Naive thymus-derived CD4-positive, alpha-beta T cell (primary cell): ENCODE measurements around the gene LMTK2. TPM values are rescaled to one million over a fixed set of nuclear protein-coding genes. Genes with fewer than 3 reads are reported as not detected.

ENCODE experiments used
- ATAC-seq: fragments of 150-1000 bp; cut with Tn5 transposase; 2 replicates; pipeline ENCODE4 v1.10.0; 2021; ENCODE audit warnings: mild to moderate bottlenecking, moderate library complexity
- CTCF ChIA-PET: fragments of 350-600 bp; sonication (Branson Sonifier 250); formaldehyde crosslinking; loops from one replicate; lab custom pipeline; 2021; ENCODE audit warnings: antibody characterized with exemption; lab: Charles Lee
- POLR2A ChIA-PET: fragments of 350-600 bp; sonication (Branson Sonifier 250); formaldehyde crosslinking; loops from one replicate; lab custom pipeline; 2021; ENCODE audit warnings: antibody characterized with exemption, inconsistent platforms; lab: Charles Lee
- DNase-seq, 9 donors: peaks; one replicate each; pipeline versions ENCODE4 v3.0.0 to v3.0.0-alpha.2; 2020 to 2022; ENCODE audit warnings: mixed read lengths in 1 of 9
- H3K27ac ChIP-seq: one replicate; pipeline ENCODE4 v1.7.0; 2013; ENCODE audit warnings: mild to moderate bottlenecking, low read depth, low read length, moderate library complexity
- H3K27me3 ChIP-seq, 2 donors: one replicate each; pipeline ENCODE4 v1.7.0; 2013; ENCODE audit warnings: low read length in 2 of 2, mild to moderate bottlenecking in 2 of 2, moderate library complexity in 2 of 2; ENCODE audit not compliant: control insufficient read depth in 2 of 2, insufficient read depth in 2 of 2
- H3K36me3 ChIP-seq, 3 experiments: 1 replicate in 2 of 3; 2 replicates in 1 of 3; pipeline ENCODE4 v1.7.0; 2013; ENCODE audit warnings: low read length in 3 of 3, mild to moderate bottlenecking in 3 of 3, moderate library complexity in 1 of 3; ENCODE audit not compliant: insufficient read depth in 3 of 3, control insufficient read depth in 2 of 3
- H3K4me1 ChIP-seq, 2 donors: one replicate each; pipeline ENCODE4 v1.7.0; 2013; ENCODE audit warnings: low read length in 2 of 2, mild to moderate bottlenecking in 2 of 2, moderate library complexity in 1 of 2; ENCODE audit not compliant: control insufficient read depth in 2 of 2, insufficient read depth in 2 of 2
- H3K4me3 ChIP-seq: 2 replicates; pipeline ENCODE4 v1.7.0; 2013; ENCODE audit warnings: mild to moderate bottlenecking, low read length
- H3K9me3 ChIP-seq, 3 experiments: 1 replicate in 2 of 3; 2 replicates in 1 of 3; pipeline ENCODE4 v1.7.0; 2013; ENCODE audit warnings: low read length in 3 of 3; ENCODE audit not compliant: control insufficient read depth in 2 of 3
- H3K27ac Mint-ChIP-seq, 9 donors: one replicate each; pipeline ENCODE4 v1.8.0; 2020 to 2022; ENCODE audit warnings: mixed read lengths in 9 of 9, mild to moderate bottlenecking in 8 of 9, moderate library complexity in 5 of 9, inconsistent platforms in 2 of 9
- H3K27me3 Mint-ChIP-seq, 5 donors: one replicate each; pipeline ENCODE4 v1.8.0; 2021 to 2022; ENCODE audit warnings: mixed read lengths in 5 of 5, mild to moderate bottlenecking in 1 of 5
- H3K36me3 Mint-ChIP-seq, 5 donors: one replicate each; pipeline ENCODE4 v1.8.0; 2020 to 2022; ENCODE audit warnings: mixed read lengths in 5 of 5, mild to moderate bottlenecking in 3 of 5, inconsistent platforms in 1 of 5
- H3K4me1 Mint-ChIP-seq, 7 donors: one replicate each; pipeline ENCODE4 v1.8.0; 2020 to 2022; ENCODE audit warnings: mixed read lengths in 7 of 7, mild to moderate bottlenecking in 3 of 7, inconsistent platforms in 1 of 7
- H3K4me3 Mint-ChIP-seq, 10 donors: one replicate each; pipeline ENCODE4 v1.8.0; 2020 to 2022; ENCODE audit warnings: mild to moderate bottlenecking in 10 of 10, mixed read lengths in 10 of 10, moderate library complexity in 6 of 10, inconsistent platforms in 2 of 10
- H3K9me3 Mint-ChIP-seq, 11 donors: one replicate each; pipeline ENCODE4 v1.8.0; 2020 to 2022; ENCODE audit warnings: mixed read lengths in 11 of 11, mild to moderate bottlenecking in 4 of 11, inconsistent platforms in 1 of 11, moderate library complexity in 1 of 11
- intact Hi-C, 2 donors: fragments of 100-400 bp; cut with micrococcal nuclease; formaldehyde crosslinking; loops; one replicate each; pipeline ENCODE4 v1.15.1; 2023
- polyA plus RNA-seq, 2 donors: library from polyadenylated mRNA; unstranded; fragments of 300-500 nt; fragmentation: Illumina TruSeq; gene quantifications; one replicate each; pipeline ENCODE4 v1.2.3, GENCODE V29; 2021
- total RNA-seq, 6 experiments: library from RNA in 5 of 6; stranded (reverse) in 5 of 6; gene quantifications; 1 replicate in 5 of 6; 2 replicates in 1 of 6; pipeline ENCODE4 v1.2.3 and lab custom pipeline; 2021 to 2026

The LMTK2 gene
- total and polyA plus RNA-seq, 7 experiments from 2014 or later: 2.2 to 29.1 (median 18.1) TPM

DNA sequence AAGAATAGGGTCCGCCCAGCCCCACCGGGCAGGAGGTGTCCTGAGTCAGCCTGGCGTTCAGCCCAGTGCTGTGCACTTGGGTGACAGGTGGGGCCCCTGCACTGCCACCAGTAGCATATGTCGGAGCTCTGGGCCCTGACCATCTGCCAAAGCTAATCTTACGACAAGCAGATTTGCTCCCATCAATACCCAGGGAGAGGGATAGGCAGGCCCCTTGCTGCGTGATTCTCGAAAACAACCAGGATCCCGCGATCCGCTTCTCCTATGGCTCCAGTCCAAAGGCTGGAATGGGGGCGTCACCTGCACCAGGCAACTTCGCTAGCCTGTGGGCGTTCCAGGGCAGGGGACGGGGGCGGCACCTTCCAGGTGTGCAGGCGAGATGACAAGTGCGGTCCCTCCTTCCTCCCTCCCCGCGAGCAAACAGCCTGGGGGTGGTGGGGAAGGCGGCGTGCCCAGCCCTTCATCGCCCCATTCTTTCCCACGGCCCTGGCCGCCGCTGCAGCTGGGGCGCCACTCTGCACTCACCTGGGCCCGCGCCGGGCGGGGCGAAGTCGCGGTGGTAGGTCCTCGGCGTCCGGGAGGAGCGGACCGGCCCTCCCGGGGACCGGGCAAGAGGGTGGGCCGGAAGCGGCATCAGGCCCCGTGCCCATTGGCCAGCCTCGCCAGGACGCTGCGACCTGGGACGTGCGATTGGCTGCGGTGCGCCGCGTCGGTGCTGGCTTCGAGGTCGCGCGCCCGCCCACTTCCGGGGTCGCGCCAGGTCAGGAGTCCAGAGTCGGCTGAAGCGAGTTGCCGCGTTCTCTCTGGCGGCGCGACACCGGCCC is 145.2 kb downstream of the LMTK2 start, which contains the start of gene TECPR1:
Gene TECPR1 (minus strand): TSS at position 632 of the 824 bp plus-strand sequence. CDS start 6,086 bp downstream, outside the sequence.
- Histone ChIP-seq H3K36me3 (peaks cover 0 to 29% (median 0%) of the 10 kb centered on the region in 3 experiments), H3K27me3 (no peaks in the 10 kb centered on the region), H3K4me3 (peak within 1 kb of the TSS; percentile 91), H3K9me3 (no peaks in the 10 kb centered on the region), H3K4me1 (peaks cover 38 to 40% of the 10 kb centered on the region in 2 donors), H3K27ac (peak within 1 kb of the TSS; percentile 83)
- Mint-ChIP-seq H3K4me1 (peaks cover 41 to 79% (median 64%) of the 10 kb centered on the region in 7 donors), H3K4me3 (peak within 1 kb of the TSS; percentile 88 to 98 (median 94)), H3K27ac (peak within 1 kb of the TSS; percentile 90 to 100 (median 99)), H3K36me3 (peaks cover 5 to 34% (median 21%) of the 10 kb centered on the region in 5 donors), H3K27me3 (no peaks in the 10 kb centered on the region), H3K9me3 (peaks cover 0 to 2% (median 0%) of the 10 kb centered on the region in 11 donors)
- DNase-seq (peak; percentile 81 to 93 (median 89)), ATAC-seq (peak; percentile 90)
- ChIA-PET POLR2A (interaction anchor here (0.6 to 6.7 kb wide), 19 partner anchors 10 to 1322 kb away, joined by 3 to 106 read pairs (median 5); partner anchors contain the start of genes ASNS, BHLHA15, BRI3 and LMTK2), CTCF (interaction anchor here (1.4 kb wide), 2 partner anchors 29 to 49 kb away, joined by 3 to 4 read pairs; no protein-coding TSS in a partner anchor)
- intact Hi-C loops: loop anchor here (1.0 to 5.0 kb wide), 13 partner anchors 11 to 627 kb away; partner anchors contain the start of genes BRI3 (in 2 of the 2), LMTK2 (in 2 of the 2), ASNS (in 1 of the 2) and BAIAP2L1 (in 1 of the 2)

GRCh38 chr7:98252425-98253054 is 145.9 kb downstream of the LMTK2 start:
- DNase-seq (no peak), ATAC-seq (peak; percentile 20)
- no peaks in the 10 kb centered on the region for H3K27me3 ChIP-seq
- POLR2A ChIA-PET: interaction anchor here (0.6 to 6.7 kb wide), 6 partner anchors 9 to 1323 kb away, joined by 3 to 106 read pairs (median 4); partner anchors contain the start of genes BHLHA15 and BRI3
- CTCF ChIA-PET: no interaction called here
- H3K4me3 ChIP-seq: peak overlapping the region; percentile 91
- H3K27ac ChIP-seq: peak overlapping the region; percentile 83
- Mint-ChIP-seq H3K9me3 (peaks cover 0 to 2% (median 0%) of the 10 kb centered on the region in 11 donors), H3K4me3 (peak overlapping the region; percentile 88 to 98 (median 94)), H3K27ac (peak overlapping the region; percentile 90 to 100 (median 99)), H3K36me3 (peaks cover 5 to 38% (median 21%) of the 10 kb centered on the region in 5 donors), H3K4me1 (peaks cover 40 to 73% (median 60%) of the 10 kb centered on the region in 7 donors), H3K27me3 (no peaks in the 10 kb centered on the region)
- peaks cover 35 to 38% of the 10 kb centered on the region in 2 donors for H3K4me1 ChIP-seq
- peaks cover 0 to 33% (median 0%) of the 10 kb centered on the region in 3 experiments for H3K36me3 ChIP-seq
- H3K9me3 ChIP-seq: no peaks in the 10 kb centered on the region
- intact Hi-C loops: loop anchor here (1.0 to 5.0 kb wide), 5 partner anchors 146 to 627 kb away; partner anchors contain the start of genes ASNS (in 1 of the 2) and LMTK2 (in 1 of the 2)

DNA sequence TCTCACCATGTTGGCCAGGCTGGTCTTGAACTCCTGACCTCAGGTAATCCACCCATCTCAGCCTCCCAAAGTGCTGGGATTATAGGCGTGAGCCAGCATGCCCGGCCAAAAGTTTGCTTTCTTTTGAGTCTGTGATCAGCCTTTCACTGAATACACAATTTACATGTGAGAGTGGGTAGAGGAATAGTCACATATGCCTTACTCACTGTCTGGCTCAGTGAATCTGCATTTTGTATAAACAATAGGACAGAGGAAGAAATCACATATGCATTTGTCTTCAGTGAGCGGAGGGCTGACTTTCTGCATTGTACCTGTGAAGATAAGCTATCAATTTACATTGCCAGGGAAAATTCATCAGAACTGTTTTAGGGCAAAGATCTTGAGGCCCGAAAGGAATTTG is 147.9 kb downstream of the LMTK2 start:
- ChIA-PET CTCF (interaction anchor here (1.2 kb wide), 1 partner anchor 12 kb away, joined by 4 read pairs; no protein-coding TSS in a partner anchor), POLR2A (interaction anchor here (0.7 to 6.7 kb wide), 3 partner anchors 13 to 25 kb away, joined by 3 to 106 read pairs (median 5); partner anchors contain the start of gene BRI3)
- Mint-ChIP-seq H3K27ac (peak overlapping the region in 6 of 9 donors; percentile 49 to 87 (median 70)), H3K4me3 (peak overlapping the region in 2 of 10 donors; percentile 11 to 45), H3K36me3 (peaks cover 5 to 37% (median 15%) of the 10 kb centered on the region in 5 donors), H3K9me3 (peaks cover 0 to 2% (median 0%) of the 10 kb centered on the region in 11 donors), H3K4me1 (peaks cover 24 to 58% (median 49%) of the 10 kb centered on the region in 7 donors), H3K27me3 (no peaks in the 10 kb centered on the region)
- Histone ChIP-seq H3K4me3 (no peak overlapping the region), H3K27me3 (no peaks in the 10 kb centered on the region), H3K36me3 (peaks cover 0 to 33% (median 0%) of the 10 kb centered on the region in 3 experiments), H3K27ac (no peak overlapping the region), H3K9me3 (no peaks in the 10 kb centered on the region), H3K4me1 (peaks cover 15 to 27% of the 10 kb centered on the region in 2 donors)
- intact Hi-C loops: loop anchor here in 1 of 2 donors (5.0 kb wide), 3 partner anchors 232 to 382 kb away; partner anchors contain the start of gene ASNS
- DNase-seq: no peak
- no peak for ATAC-seq

GRCh38 chr7:98254951-98255610 is 148.4 kb downstream of the LMTK2 start:
- intact Hi-C loops: loop anchor here in 1 of 2 donors (5.0 kb wide), 3 partner anchors 233 to 383 kb away; partner anchors contain the start of gene ASNS
- H3K27ac ChIP-seq: no peak overlapping the region
- DNase-seq (peak in 2 of 9 donors; percentile 32 to 34), ATAC-seq (no peak)
- H3K4me3 ChIP-seq: no peak overlapping the region
- CTCF ChIA-PET: no interaction called here
- peaks cover 5 to 33% (median 15%) of the 10 kb centered on the region in 5 donors for H3K36me3 Mint-ChIP-seq
- peaks cover 0 to 2% (median 0%) of the 10 kb centered on the region in 11 donors for H3K9me3 Mint-ChIP-seq
- no peaks in the 10 kb centered on the region for H3K9me3 ChIP-seq
- POLR2A ChIA-PET: interaction anchor here (0.7 to 6.7 kb wide), 3 partner anchors 12 to 25 kb away, joined by 3 to 106 read pairs (median 3); partner anchors contain the start of gene BRI3
- H3K4me3 Mint-ChIP-seq: peak overlapping the region in 4 of 10 donors; percentile 9 to 45 (median 28)
- H3K27ac Mint-ChIP-seq: peak overlapping the region in 7 of 9 donors; percentile 49 to 87 (median 68)
- H3K4me1 Mint-ChIP-seq: peaks cover 24 to 52% (median 46%) of the 10 kb centered on the region in 7 donors
- H3K4me1 ChIP-seq: peaks cover 10 to 21% of the 10 kb centered on the region in 2 donors
- peaks cover 0 to 33% (median 0%) of the 10 kb centered on the region in 3 experiments for H3K36me3 ChIP-seq
- no peaks in the 10 kb centered on the region for H3K27me3 ChIP-seq
- no peaks in the 10 kb centered on the region for H3K27me3 Mint-ChIP-seq

DNA sequence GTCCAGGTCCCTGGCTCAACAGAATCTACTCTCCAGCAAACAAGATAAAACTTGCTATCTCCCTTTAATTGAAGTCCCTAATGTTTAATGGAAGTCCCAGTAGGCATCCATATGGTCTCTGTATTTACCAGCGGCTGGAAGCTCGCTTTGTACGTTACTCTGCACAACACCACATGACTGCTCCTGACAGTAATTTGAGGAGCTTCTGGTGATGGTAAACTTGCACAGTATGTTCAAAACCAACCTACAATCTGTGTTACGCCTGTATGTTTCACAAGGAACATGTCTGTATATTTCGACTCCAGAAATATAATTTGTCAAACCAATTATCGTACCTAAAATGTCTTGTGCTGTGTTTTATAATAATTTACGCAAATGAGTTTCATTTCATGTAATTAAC is 149.8 kb downstream of the LMTK2 start:
- H3K4me3 Mint-ChIP-seq: no peak overlapping the region

More for the DNA sequence above, 149.8 kb downstream of the LMTK2 start:
- Histone ChIP-seq H3K27me3 (no peaks in the 10 kb centered on the region), H3K9me3 (no peaks in the 10 kb centered on the region), H3K27ac (no peak overlapping the region), H3K4me1 (peaks cover 0 to 8% of the 10 kb centered on the region in 2 donors), H3K4me3 (no peak overlapping the region), H3K36me3 (peaks cover 0 to 44% (median 0%) of the 10 kb centered on the region in 3 experiments)
- H3K4me1 Mint-ChIP-seq: peaks cover 18 to 39% (median 36%) of the 10 kb centered on the region in 7 donors
- intact Hi-C loops: no loop called here
- ChIA-PET POLR2A (no interaction called here), CTCF (interaction anchor here (0.6 kb wide), 1 partner anchor 151 kb away, joined by 3 read pairs; no protein-coding TSS in a partner anchor)
- DNase-seq (no peak), ATAC-seq (no peak)
- peaks cover 5 to 37% (median 16%) of the 10 kb centered on the region in 5 donors for H3K36me3 Mint-ChIP-seq
- H3K9me3 Mint-ChIP-seq: peaks cover 0 to 2% (median 0%) of the 10 kb centered on the region in 11 donors
- no peaks in the 10 kb centered on the region for H3K27me3 Mint-ChIP-seq
- H3K27ac Mint-ChIP-seq: peak overlapping the region in 5 of 9 donors; percentile 2 to 67 (median 52)
